SK-N-SH (cell line): ENCODE data around the gene SLC35G6. TPM values are rescaled to one million over a fixed set of nuclear protein-coding genes. Genes with fewer than 3 reads are reported as not detected.

Source experiments
- CTCF ChIA-PET: fragments of 300-600, 350-600 bp; formaldehyde crosslinking; extraction: SDS; loops from one replicate; lab custom pipeline; 2021; lab: Yijun Ruan, JAX
- POLR2A ChIA-PET: fragments of 350-600 bp; sonication (Branson Sonifier 250); formaldehyde crosslinking; extraction: SDS; loops from one replicate; lab custom pipeline; 2020; ENCODE audit warnings: antibody characterized with exemption, inconsistent platforms; lab: Yijun Ruan, JAX
- DNase-seq: peaks from one replicate; pipeline ENCODE4 v3.0.0; 2012
- H2AFZ ChIP-seq: fragments of 200-600 bp; sonication (generic); 2 replicates; pipeline ENCODE4 v1.8.1; 2016; ENCODE audit warnings: antibody characterized with exemption, mild to moderate bottlenecking, low read depth
- H3F3A ChIP-seq: fragments of 200-600 bp; sonication (generic); replicated peaks from 2 replicates; pipeline ENCODE3; 2016; ENCODE audit warnings: antibody characterized with exemption, mild to moderate bottlenecking; ENCODE audit not compliant: insufficient read depth
- H3K27ac ChIP-seq, 2 experiments: fragments of 200-500 bp in 1 of 2; fragments of 200-600 bp in 1 of 2; sonication (Bioruptor generic) in 1 of 2; sonication (generic), shearing (Covaris generic) in 1 of 2; 2 replicates each; pipeline versions ENCODE4 v1.5.1 to v1.6.1; 2014 to 2016; ENCODE audit warnings: low read depth in 2 of 2, inconsistent platforms in 1 of 2, low read length in 1 of 2, mild to moderate bottlenecking in 1 of 2, mixed read lengths in 1 of 2
- H3K27me3 ChIP-seq: fragments of 200-600 bp; sonication (generic), shearing (Covaris generic); 2 replicates; pipeline ENCODE4 v1.6.1; 2016; ENCODE audit warnings: mixed run types; ENCODE audit not compliant: insufficient read depth
- H3K36me3 ChIP-seq, 2 experiments: fragments of 200-500 bp in 1 of 2; fragments of 200-600 bp in 1 of 2; sonication (Bioruptor generic) in 1 of 2; sonication (generic) in 1 of 2; replicated peaks in 1 of 2; 2 replicates each; pipeline versions ENCODE3 to v1.5.1; 2014 to 2016; ENCODE audit warnings: low read length in 1 of 2, mild to moderate bottlenecking in 1 of 2; ENCODE audit not compliant: insufficient read depth in 2 of 2, control insufficient read depth in 1 of 2
- H3K4me1 ChIP-seq, 2 experiments: fragments of 200-500 bp in 1 of 2; fragments of 200-600 bp in 1 of 2; sonication (Bioruptor generic) in 1 of 2; sonication (generic), shearing (Covaris generic) in 1 of 2; 2 replicates each; pipeline versions ENCODE4 v1.5.1 to v1.6.1; 2014 to 2016; ENCODE audit warnings: low read depth in 1 of 2, low read length in 1 of 2, mixed run types in 1 of 2; ENCODE audit not compliant: insufficient read depth in 2 of 2, control insufficient read depth in 1 of 2
- H3K4me2 ChIP-seq: fragments of 200-600 bp; sonication (generic), shearing (Covaris generic); 2 replicates; pipeline ENCODE4 v1.6.1; 2017; ENCODE audit warnings: mixed run types
- H3K4me3 ChIP-seq, 2 experiments: fragments of 200-500 bp in 1 of 2; fragments of 200-600 bp in 1 of 2; sonication (Bioruptor generic) in 1 of 2; sonication (generic), shearing (Covaris generic) in 1 of 2; 2 replicates each; pipeline versions ENCODE4 v1.5.1 to v1.8.1; 2014 to 2016; ENCODE audit warnings: low read depth in 2 of 2, inconsistent platforms in 1 of 2, low read length in 1 of 2, mild to moderate bottlenecking in 1 of 2, mixed read lengths in 1 of 2, moderate library complexity in 1 of 2
- H3K79me2 ChIP-seq: fragments of 200-600 bp; sonication (generic); 2 replicates; pipeline ENCODE4 v1.8.1; 2017; ENCODE audit warnings: mild to moderate bottlenecking; ENCODE audit not compliant: insufficient read depth
- H3K9ac ChIP-seq: fragments of 200-600 bp; sonication (generic); 2 replicates; pipeline ENCODE4 v1.6.1; 2017; ENCODE audit warnings: mixed run types
- H3K9me2 ChIP-seq: fragments of 200-600 bp; sonication (generic); 2 replicates; pipeline ENCODE4 v1.6.1; 2017; ENCODE audit warnings: mixed run types
- H3K9me3 ChIP-seq: fragments of 200-600 bp; sonication (generic); 2 replicates; pipeline ENCODE4 v1.6.1; 2017; ENCODE audit warnings: mixed run types, mild to moderate bottlenecking, moderate library complexity
- H4K20me1 ChIP-seq: fragments of 200-600 bp; sonication (generic); 2 replicates; pipeline ENCODE4 v1.6.1; 2017; ENCODE audit warnings: mild to moderate bottlenecking, mixed run types; ENCODE audit not compliant: insufficient read depth
- CHD2 ChIP-seq: fragments of 150-350 bp; IDR thresholded peaks from 2 replicates; pipeline ENCODE4 v1.6.1; 2018; ENCODE audit warnings: low read length; ENCODE audit not compliant: partially characterized antibody
- ELF1 ChIP-seq: IDR thresholded peaks from 2 replicates; pipeline ENCODE4 v1.4.0; 2012
- EP300 ChIP-seq, 2 experiments: IDR thresholded peaks; 2 replicates each; pipeline versions ENCODE4 v1.4.0 to v1.6.1; 2012; ENCODE audit warnings: borderline replicate concordance in 1 of 2, low read depth in 1 of 2, low read length in 1 of 2
- FOSL2 ChIP-seq: IDR thresholded peaks from 2 replicates; pipeline ENCODE4 v1.4.0; 2012; ENCODE audit warnings: low read depth, mild to moderate bottlenecking, moderate library complexity, borderline replicate concordance
- GABPA ChIP-seq: IDR thresholded peaks from 2 replicates; pipeline ENCODE4 v1.4.0; 2012; ENCODE audit warnings: low read depth, mild to moderate bottlenecking
- NFIC ChIP-seq: IDR thresholded peaks from 2 replicates; pipeline ENCODE4 v1.4.0; 2012; ENCODE audit warnings: borderline replicate concordance
- NRF1 ChIP-seq: IDR thresholded peaks from 2 replicates; pipeline ENCODE4 v1.6.1; 2012; ENCODE audit warnings: low read depth, mild to moderate bottlenecking, low read length
- POLR2AphosphoS5 ChIP-seq: IDR thresholded peaks from 2 replicates; pipeline ENCODE4 v1.6.1; 2012; ENCODE audit warnings: low read depth, low read length
- RAD21 ChIP-seq: IDR thresholded peaks from 2 replicates; pipeline ENCODE4 v1.6.1; 2012; ENCODE audit warnings: mild to moderate bottlenecking, low read length
- RCOR1 ChIP-seq: fragments of 150-350 bp; IDR thresholded peaks from 2 replicates; pipeline ENCODE4 v1.6.1; 2017; ENCODE audit warnings: antibody characterized with exemption, low read length
- RFX5 ChIP-seq: IDR thresholded peaks from 2 replicates; pipeline ENCODE4 v1.6.1; 2012; ENCODE audit warnings: mild to moderate bottlenecking, improper control_type of control experiment, low read length
- SIN3A ChIP-seq: IDR thresholded peaks from 2 replicates; pipeline ENCODE4 v1.6.1; 2012; ENCODE audit warnings: low read depth, mild to moderate bottlenecking, low read length, moderate library complexity, borderline replicate concordance
- TAF1 ChIP-seq: IDR thresholded peaks from 2 replicates; pipeline ENCODE4 v1.6.1; 2012; ENCODE audit warnings: low read depth, mild to moderate bottlenecking, low read length, moderate library complexity, borderline replicate concordance
- TCF12 ChIP-seq: IDR thresholded peaks from 2 replicates; pipeline ENCODE4 v1.4.0; 2012
- TEAD4 ChIP-seq: IDR thresholded peaks from 2 replicates; pipeline ENCODE4 v1.4.0; 2012; ENCODE audit warnings: mild to moderate bottlenecking, borderline replicate concordance; ENCODE audit not compliant: insufficient read depth
- WGBS: methylation state at CpG from one replicate; pipeline ENCODE4 v1.1.6; 2017; ENCODE audit warnings: low lambda C conversion rate; 5-methylcytosine and 5-hydroxymethylcytosine counted together
- polyA plus RNA-seq, 3 experiments: library from polyadenylated mRNA; depleted of rRNA; stranded (reverse); fragments of >200 nt; gene quantifications; 2 replicates each; pipeline ENCODE4 v1.2.3, GENCODE V29; 2012
- TF ChIP-seq, protein P1 (sequence below): IDR thresholded peaks from 2 replicates; pipeline ENCODE4 v1.4.0; 2012; ENCODE audit warnings: low read depth
- TF ChIP-seq, protein P2 (sequence below): IDR thresholded peaks from 2 replicates; pipeline ENCODE4 v1.4.0; 2012; ENCODE audit warnings: low read depth, borderline replicate concordance
- TF ChIP-seq, protein P3 (sequence below): IDR thresholded peaks from 2 replicates; pipeline ENCODE4; 2012
- TF ChIP-seq, protein P4 (sequence below): fragments of 150-350 bp; IDR thresholded peaks from 2 replicates; pipeline ENCODE4 v1.6.1; 2017; ENCODE audit warnings: antibody characterized with exemption, low read length, low read depth, borderline replicate concordance
- TF ChIP-seq, protein P5 (sequence below): IDR thresholded peaks from 2 replicates; pipeline ENCODE4 v1.4.0; 2012; ENCODE audit warnings: low read depth, borderline replicate concordance

The SLC35G6 gene
- polyA plus RNA-seq, 1 of the 3 experiments (the other 2 are of a cell fraction): not detected

DNA sequence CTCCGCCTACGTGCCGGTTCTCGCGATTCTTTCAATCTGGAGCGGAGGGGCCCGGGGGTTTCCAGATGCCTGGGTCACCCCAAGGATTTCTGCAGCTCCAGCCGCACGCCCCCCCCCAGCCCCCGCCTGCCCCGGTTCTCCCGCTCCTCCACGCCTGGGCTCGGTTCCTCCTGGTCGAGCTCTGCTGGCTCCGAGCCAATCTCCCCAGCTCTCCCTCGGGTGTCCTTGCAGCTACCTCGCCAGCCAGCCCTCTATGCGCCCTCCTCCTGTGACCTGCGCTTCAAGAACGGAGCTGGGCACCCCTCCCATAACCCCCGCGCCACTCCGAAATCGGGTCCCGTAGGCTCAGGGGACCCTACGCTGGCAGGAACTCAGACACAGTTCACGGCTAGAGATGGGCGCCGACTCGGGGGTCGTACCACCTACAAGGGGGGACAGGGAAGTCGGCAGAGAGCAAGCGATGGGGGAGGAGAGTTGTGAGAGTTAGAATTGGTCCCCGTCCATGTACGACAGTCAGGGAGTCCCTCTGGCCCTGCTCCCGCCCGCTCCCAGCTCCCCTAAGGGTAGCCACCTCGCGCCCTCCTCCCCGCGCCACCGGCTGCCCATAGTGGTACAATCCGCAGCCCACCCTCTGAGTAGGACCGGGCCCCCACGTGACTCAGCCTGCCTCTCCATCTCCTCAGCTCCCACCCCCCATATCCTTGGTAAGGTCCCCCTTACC lies 41.0 kb upstream of the SLC35G6 start:
- Histone ChIP-seq H3K4me3 (peak overlapping the region; percentile 67 to 70), H3K4me1 (peaks cover 7 to 30% of the 10 kb centered on the region in 2 experiments; a peak in 2 of 4 replicates), H3K9ac (peak overlapping the region; percentile 61), H4K20me1 (no peaks in the 10 kb centered on the region), H3K36me3 (peaks cover 0 to 4% of the 10 kb centered on the region in 2 experiments), H3K27ac (peak overlapping the region in 1 of 2 experiments; percentile 97; a peak in 2 of 4 replicates), H3K9me3 (no peaks in the 10 kb centered on the region), H3K9me2 (no peaks in the 10 kb centered on the region), H3F3A (peaks cover 18% of the 10 kb centered on the region), H3K79me2 (peaks cover 7% of the 10 kb centered on the region; the same call in 1 of the 2 replicates), H2AFZ (peak overlapping the region; percentile 88), H3K4me2 (peak overlapping the region; percentile 95), H3K27me3 (no peaks in the 10 kb centered on the region)
- 11% methylated on average over 32 of the region's 46 CpGs for WGBS
- TF ChIP-seq POLR2AphosphoS5: no peak
- no peak for TF ChIP-seq FOSL2
- TF ChIP-seq TCF12: no peak
- TF ChIP-seq, protein P1, sequence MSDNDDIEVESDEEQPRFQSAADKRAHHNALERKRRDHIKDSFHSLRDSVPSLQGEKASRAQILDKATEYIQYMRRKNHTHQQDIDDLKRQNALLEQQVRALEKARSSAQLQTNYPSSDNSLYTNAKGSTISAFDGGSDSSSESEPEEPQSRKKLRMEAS: no peak
- no peak for TF ChIP-seq TEAD4
- TF ChIP-seq CHD2: peak; percentile 98
- TF ChIP-seq RCOR1: no peak
- TF ChIP-seq, protein P2, sequence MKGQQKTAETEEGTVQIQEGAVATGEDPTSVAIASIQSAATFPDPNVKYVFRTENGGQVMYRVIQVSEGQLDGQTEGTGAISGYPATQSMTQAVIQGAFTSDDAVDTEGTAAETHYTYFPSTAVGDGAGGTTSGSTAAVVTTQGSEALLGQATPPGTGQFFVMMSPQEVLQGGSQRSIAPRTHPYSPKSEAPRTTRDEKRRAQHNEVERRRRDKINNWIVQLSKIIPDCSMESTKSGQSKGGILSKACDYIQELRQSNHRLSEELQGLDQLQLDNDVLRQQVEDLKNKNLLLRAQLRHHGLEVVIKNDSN: peak; percentile 85
- TF ChIP-seq, protein P3, sequence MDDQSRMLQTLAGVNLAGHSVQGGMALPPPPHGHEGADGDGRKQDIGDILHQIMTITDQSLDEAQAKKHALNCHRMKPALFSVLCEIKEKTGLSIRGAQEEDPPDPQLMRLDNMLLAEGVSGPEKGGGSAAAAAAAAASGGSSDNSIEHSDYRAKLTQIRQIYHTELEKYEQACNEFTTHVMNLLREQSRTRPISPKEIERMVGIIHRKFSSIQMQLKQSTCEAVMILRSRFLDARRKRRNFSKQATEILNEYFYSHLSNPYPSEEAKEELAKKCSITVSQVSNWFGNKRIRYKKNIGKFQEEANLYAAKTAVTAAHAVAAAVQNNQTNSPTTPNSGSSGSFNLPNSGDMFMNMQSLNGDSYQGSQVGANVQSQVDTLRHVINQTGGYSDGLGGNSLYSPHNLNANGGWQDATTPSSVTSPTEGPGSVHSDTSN: no peak
- no peak for TF ChIP-seq RFX5
- no peak for TF ChIP-seq EP300 (IDR thresholded peaks at IDR 0.05; ENCODE audit: borderline replicate concordance in 1 of 2, low read depth in 1 of 2, low read length in 1 of 2)
- TF ChIP-seq SIN3A: no peak
- TF ChIP-seq RAD21: no peak
- TF ChIP-seq, protein P4, sequence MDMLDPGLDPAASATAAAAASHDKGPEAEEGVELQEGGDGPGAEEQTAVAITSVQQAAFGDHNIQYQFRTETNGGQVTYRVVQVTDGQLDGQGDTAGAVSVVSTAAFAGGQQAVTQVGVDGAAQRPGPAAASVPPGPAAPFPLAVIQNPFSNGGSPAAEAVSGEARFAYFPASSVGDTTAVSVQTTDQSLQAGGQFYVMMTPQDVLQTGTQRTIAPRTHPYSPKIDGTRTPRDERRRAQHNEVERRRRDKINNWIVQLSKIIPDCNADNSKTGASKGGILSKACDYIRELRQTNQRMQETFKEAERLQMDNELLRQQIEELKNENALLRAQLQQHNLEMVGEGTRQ: peak; percentile 52; the same call in 1 of the 2 replicates
- TF ChIP-seq NFIC: peak; percentile 68; the same call in 1 of the 2 replicates
- no peak for TF ChIP-seq GABPA
- no peak for TF ChIP-seq TAF1
- TF ChIP-seq, protein P5, sequence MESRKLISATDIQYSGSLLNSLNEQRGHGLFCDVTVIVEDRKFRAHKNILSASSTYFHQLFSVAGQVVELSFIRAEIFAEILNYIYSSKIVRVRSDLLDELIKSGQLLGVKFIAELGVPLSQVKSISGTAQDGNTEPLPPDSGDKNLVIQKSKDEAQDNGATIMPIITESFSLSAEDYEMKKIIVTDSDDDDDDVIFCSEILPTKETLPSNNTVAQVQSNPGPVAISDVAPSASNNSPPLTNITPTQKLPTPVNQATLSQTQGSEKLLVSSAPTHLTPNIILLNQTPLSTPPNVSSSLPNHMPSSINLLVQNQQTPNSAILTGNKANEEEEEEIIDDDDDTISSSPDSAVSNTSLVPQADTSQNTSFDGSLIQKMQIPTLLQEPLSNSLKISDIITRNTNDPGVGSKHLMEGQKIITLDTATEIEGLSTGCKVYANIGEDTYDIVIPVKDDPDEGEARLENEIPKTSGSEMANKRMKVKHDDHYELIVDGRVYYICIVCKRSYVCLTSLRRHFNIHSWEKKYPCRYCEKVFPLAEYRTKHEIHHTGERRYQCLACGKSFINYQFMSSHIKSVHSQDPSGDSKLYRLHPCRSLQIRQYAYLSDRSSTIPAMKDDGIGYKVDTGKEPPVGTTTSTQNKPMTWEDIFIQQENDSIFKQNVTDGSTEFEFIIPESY: peak; percentile 94
- no peak for TF ChIP-seq NRF1
- TF ChIP-seq ELF1: no peak
- DNase-seq: peak; percentile 93
- ChIA-PET CTCF (interaction anchor here (0.7 to 1.6 kb wide), 5 partner anchors 34 to 120 kb away, joined by 3 to 6 read pairs (median 4); no protein-coding TSS in a partner anchor), POLR2A (interaction anchor here (1.1 to 3.3 kb wide), 8 partner anchors 8 to 120 kb away, joined by 3 to 19 read pairs (median 4); partner anchors contain the start of genes NEURL4, POLR2A, TMEM256 and ZBTB4)
